Prostate gland (tissue), 2 donors: ENCODE data around the gene EMX1.

Experiments used
- POLR2A ChIP-seq: fragments of 450-650 bp; IDR thresholded peaks from one replicate; pipeline ENCODE4 v1.6.1; 2016; ENCODE audit warnings: antibody characterized with exemption, mild to moderate bottlenecking
- POLR2AphosphoS5 ChIP-seq: sonication (generic); formaldehyde crosslinking; IDR thresholded peaks from one replicate; pipeline ENCODE4 v1.6.1; 2017; ENCODE audit warnings: antibody characterized with exemption
- TF ChIP-seq, protein P1 (sequence below), 4 experiments: fragments of 200-600 bp in 2 of 4; fragments of 450-650 bp in 2 of 4; sonication (generic) in 2 of 4; IDR thresholded peaks; 1 replicate in 3 of 4; 2 replicates in 1 of 4; pipeline ENCODE4 v1.5.1; 2016 to 2019; ENCODE audit warnings: antibody characterized with exemption in 4 of 4, mild to moderate bottlenecking in 2 of 4, moderate library complexity in 2 of 4

DNA sequence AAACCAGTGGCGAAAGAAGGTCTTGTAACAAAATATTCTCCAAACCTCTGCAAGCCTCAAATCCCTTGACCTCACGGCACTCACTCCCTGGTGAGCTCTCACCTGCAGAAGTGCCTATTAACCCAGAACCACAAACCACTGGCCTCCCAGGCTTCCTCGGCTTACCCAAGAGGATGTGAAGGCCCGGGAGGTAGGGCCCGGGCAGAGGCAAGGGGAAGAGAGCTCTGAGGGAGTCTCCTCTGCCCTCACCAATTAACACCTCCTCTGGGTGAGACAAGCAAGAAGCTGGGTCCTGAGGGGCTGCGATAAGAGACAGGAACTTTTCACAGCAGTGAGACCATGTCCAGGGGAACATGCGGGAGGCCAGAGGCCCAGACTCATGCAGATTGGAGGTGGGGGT lies 53.7 kb downstream of the EMX1 start:
- TF ChIP-seq, protein P1, sequence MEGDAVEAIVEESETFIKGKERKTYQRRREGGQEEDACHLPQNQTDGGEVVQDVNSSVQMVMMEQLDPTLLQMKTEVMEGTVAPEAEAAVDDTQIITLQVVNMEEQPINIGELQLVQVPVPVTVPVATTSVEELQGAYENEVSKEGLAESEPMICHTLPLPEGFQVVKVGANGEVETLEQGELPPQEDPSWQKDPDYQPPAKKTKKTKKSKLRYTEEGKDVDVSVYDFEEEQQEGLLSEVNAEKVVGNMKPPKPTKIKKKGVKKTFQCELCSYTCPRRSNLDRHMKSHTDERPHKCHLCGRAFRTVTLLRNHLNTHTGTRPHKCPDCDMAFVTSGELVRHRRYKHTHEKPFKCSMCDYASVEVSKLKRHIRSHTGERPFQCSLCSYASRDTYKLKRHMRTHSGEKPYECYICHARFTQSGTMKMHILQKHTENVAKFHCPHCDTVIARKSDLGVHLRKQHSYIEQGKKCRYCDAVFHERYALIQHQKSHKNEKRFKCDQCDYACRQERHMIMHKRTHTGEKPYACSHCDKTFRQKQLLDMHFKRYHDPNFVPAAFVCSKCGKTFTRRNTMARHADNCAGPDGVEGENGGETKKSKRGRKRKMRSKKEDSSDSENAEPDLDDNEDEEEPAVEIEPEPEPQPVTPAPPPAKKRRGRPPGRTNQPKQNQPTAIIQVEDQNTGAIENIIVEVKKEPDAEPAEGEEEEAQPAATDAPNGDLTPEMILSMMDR (IDR thresholded peaks at IDR 0.05) = no peak
- TF ChIP-seq POLR2AphosphoS5 (no peak), POLR2A (no peak)
